HG03159 (cell line): ENCODE results near the gene PCYT1A.
"Not testable (repeated sequence)": the region's sequence is repeated elsewhere in the genome, so short reads cannot be mapped to it uniquely, and the experiment has no call there.

ENCODE experiments used
- ATAC-seq: cut with Tn5 transposase; IDR thresholded peaks from one replicate; pipeline ENCODE4 v1.9.1; 2021; ENCODE audit warnings: mild to moderate bottlenecking, moderate library complexity; ENCODE audit not compliant: unreplicated experiment

Gene PCYT1A

GRCh38 chr3:196287440-196288140 lies at the start of gene PCYT1A:
Gene PCYT1A, minus strand, starts transcription at chr3:196287726. Its CDS starts 17,195 bp downstream, at chr3:196270531.
- peak; percentile 83 for ATAC-seq

GRCh38 chr3:196336319-196337145 lies 49.0 kb upstream of the PCYT1A start:
- ATAC-seq: no peak

- ATAC-seq: no peak
Measured at GRCh38 chr3:196335503-196335948, 48.0 kb upstream of the PCYT1A start.

GRCh38 chr3:196334982-196335381 lies 47.5 kb upstream of the PCYT1A start:
- no peak for ATAC-seq

GRCh38 chr3:196332168-196332567 lies 44.6 kb upstream of the PCYT1A start:
- ATAC-seq: no peak

- no peak for ATAC-seq
Measured at GRCh38 chr3:196327405-196327804, 39.9 kb upstream of the PCYT1A start.

GRCh38 chr3:196326936-196327335 lies 39.4 kb upstream of the PCYT1A start:
- ATAC-seq: no peak

- no peak for ATAC-seq
Measured at GRCh38 chr3:196323691-196324090, 36.2 kb upstream of the PCYT1A start.

- ATAC-seq: no peak
Measured at GRCh38 chr3:196323016-196323415, 35.5 kb upstream of the PCYT1A start.

GRCh38 chr3:196321162-196321561 lies 33.6 kb upstream of the PCYT1A start:
- no peak for ATAC-seq

GRCh38 chr3:196320137-196320536 lies 32.6 kb upstream of the PCYT1A start:
- ATAC-seq: no peak

GRCh38 chr3:196317687-196318467 lies 30.4 kb upstream of the PCYT1A start, which contains the start of gene DYNLT2B:
Gene DYNLT2B, minus strand, starts transcription at chr3:196318240. Its CDS starts 88 bp downstream, at chr3:196318152.
- ATAC-seq: peak; percentile 76

- ATAC-seq: peak; percentile 46
Measured at GRCh38 chr3:196316799-196317686, 29.5 kb upstream of the PCYT1A start.

- ATAC-seq: no peak
Measured at GRCh38 chr3:196315821-196316220, 28.3 kb upstream of the PCYT1A start.

- ATAC-seq: no peak
Measured at GRCh38 chr3:196314597-196314996, 27.1 kb upstream of the PCYT1A start.

GRCh38 chr3:196314086-196314485 lies 26.6 kb upstream of the PCYT1A start:
- not testable (repeated sequence) for ATAC-seq

- not testable (repeated sequence) for ATAC-seq
Measured at GRCh38 chr3:196302960-196303359, 15.4 kb upstream of the PCYT1A start.

GRCh38 chr3:196302551-196302950 lies 15.0 kb upstream of the PCYT1A start:
- not testable (repeated sequence) for ATAC-seq

GRCh38 chr3:196298521-196298920 lies 11.0 kb upstream of the PCYT1A start:
- ATAC-seq: no peak

GRCh38 chr3:196292286-196292923 lies 4.9 kb upstream of the PCYT1A start:
- peak; percentile 45 for ATAC-seq
